ENCODE measurements around the gene SLC19A1.

Gene SLC19A1

DNA sequence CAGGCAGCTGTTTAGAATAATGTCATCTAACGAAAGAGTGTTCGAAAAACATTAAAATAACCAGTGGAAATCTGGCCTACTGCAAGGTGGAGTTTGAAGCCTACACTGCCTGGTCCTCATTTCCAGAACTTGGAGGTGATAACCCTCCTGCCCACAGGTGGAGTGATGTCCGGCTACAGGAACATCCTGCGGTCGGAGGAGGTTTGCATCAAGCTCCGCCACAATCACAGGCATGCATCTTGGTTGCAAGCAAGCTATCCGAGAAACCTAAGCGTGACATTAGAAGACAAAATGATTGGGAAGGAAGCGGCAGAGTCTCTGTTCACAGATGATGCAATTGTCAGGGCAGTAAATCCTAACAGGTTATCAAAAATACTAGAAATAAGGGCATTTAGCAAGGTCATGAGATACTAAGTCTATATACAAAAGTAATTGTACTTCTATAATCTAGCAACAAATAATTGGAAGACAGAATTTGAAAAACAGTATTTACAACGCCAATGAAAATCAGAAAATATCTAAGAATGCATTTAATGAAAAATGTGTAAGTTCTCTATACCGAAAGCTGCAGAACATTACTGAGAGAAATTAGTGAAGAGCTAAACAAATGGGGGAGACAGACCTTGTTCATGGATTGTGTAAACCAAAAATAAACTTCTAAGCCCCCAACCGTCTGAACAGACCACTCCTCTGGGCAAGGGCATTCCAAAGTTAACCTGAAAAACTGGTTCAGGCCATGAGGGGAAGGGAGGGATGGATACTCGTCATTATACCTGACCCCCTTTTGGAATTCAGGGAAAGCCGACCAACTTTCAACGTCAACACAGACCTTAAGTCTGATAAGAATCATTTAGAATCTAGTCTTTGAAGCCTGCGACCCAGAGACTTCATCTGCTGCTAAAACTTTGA, 4.7 kb upstream of the SLC19A1 start:
- Histone ChIP-seq H3K79me2 (ENCODE audit: low read length) (no peaks in the 10 kb centered on the region), H3K9me2 (replicated peaks; ENCODE audit: insufficient read depth, low read length) (no peaks in the 10 kb centered on the region), H3F3A (ENCODE audit: insufficient read depth, low read length) (no peaks in the 10 kb centered on the region; the same call in 1 of the 2 replicates), H3K4me2 (ENCODE audit: low read depth, low read length) (no peak overlapping the region), H3K27me3 (replicated peaks; ENCODE audit: insufficient read depth, low read length) (peaks cover 60% of the 10 kb centered on the region), H2AFZ (ENCODE audit: low read length) (no peak overlapping the region), H3K27ac (ENCODE audit: low read length) (no peak overlapping the region), H3K9me3 (replicated peaks; ENCODE audit: insufficient read depth, low read length) (no peaks in the 10 kb centered on the region), H3K9ac (ENCODE audit: low read length) (no peak overlapping the region), H4K20me1 (ENCODE audit: insufficient read depth, low read length) (no peaks in the 10 kb centered on the region), H3K4me1 (ENCODE audit: low read length) (no peaks in the 10 kb centered on the region), H3K36me3 (replicated peaks; ENCODE audit: insufficient read depth, low read length) (no peaks in the 10 kb centered on the region), H3K4me3 (ENCODE audit: low read length) (no peak overlapping the region)
- TF ChIP-seq EZH2 (optimal IDR thresholded peaks at IDR 0.05; ENCODE audit: low read depth, low read length), result no peak
- no peak for TF ChIP-seq EZH2phosphoT487 (IDR thresholded peaks at IDR 0.05; ENCODE audit: low read length)
- TF ChIP-seq, protein P1, sequence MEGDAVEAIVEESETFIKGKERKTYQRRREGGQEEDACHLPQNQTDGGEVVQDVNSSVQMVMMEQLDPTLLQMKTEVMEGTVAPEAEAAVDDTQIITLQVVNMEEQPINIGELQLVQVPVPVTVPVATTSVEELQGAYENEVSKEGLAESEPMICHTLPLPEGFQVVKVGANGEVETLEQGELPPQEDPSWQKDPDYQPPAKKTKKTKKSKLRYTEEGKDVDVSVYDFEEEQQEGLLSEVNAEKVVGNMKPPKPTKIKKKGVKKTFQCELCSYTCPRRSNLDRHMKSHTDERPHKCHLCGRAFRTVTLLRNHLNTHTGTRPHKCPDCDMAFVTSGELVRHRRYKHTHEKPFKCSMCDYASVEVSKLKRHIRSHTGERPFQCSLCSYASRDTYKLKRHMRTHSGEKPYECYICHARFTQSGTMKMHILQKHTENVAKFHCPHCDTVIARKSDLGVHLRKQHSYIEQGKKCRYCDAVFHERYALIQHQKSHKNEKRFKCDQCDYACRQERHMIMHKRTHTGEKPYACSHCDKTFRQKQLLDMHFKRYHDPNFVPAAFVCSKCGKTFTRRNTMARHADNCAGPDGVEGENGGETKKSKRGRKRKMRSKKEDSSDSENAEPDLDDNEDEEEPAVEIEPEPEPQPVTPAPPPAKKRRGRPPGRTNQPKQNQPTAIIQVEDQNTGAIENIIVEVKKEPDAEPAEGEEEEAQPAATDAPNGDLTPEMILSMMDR (IDR thresholded peaks at IDR 0.05; ENCODE audit: low read length), result no peak
- no peak for DNase-seq

DNA sequence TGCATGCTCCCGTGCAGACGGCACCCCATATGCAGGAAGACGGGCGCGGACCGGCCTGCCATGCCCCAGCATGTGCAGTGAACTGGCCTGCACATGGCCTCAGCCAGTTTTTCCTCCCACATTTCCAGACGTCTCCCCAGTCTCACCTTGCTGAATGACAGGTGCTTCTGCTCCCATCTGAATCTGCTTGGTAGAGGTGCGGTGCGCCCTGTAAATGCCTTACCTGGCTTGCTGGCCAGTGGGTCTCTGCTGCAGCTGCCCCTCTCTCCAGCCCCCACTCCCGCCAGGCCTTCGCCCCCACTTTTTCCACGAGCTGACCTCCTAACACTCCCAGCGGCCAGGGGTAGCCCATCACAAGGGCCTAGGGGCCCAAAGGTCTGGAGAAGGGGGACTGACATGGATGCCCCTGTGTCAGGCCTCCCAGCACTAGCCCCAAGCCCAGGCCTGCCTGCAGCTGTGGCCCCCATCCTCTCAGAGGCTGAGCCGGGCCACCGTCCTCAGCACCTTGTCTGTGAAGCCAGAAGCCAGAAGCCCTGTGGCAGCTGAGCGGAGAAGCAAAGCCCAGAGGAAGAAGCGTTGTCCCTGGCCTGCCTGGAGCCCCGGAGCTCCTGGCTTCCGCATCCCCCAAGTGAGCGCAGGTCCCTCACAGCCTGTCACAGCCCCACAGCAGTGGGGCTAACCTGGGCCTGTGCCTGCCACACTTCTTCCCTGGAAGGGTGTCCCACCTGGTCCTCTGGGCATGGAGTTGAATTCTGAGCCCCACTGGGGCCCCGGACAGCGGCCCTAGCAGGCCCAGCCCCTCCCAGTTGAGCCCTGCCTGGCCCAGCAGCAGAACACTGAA, 3.7 kb upstream of the SLC19A1 start:
- Histone ChIP-seq H3K27ac (ENCODE audit: low read length) (no peak overlapping the region), H3K9ac (ENCODE audit: low read length) (no peak overlapping the region), H3K4me2 (ENCODE audit: low read depth, low read length) (no peak overlapping the region), H3K27me3 (replicated peaks; ENCODE audit: insufficient read depth, low read length) (peaks cover 51% of the 10 kb centered on the region), H3K9me2 (replicated peaks; ENCODE audit: insufficient read depth, low read length) (no peaks in the 10 kb centered on the region), H3K4me1 (ENCODE audit: low read length) (peaks cover 5% of the 10 kb centered on the region; the same call in 1 of the 2 replicates), H3K36me3 (replicated peaks; ENCODE audit: insufficient read depth, low read length) (no peaks in the 10 kb centered on the region), H2AFZ (ENCODE audit: low read length) (no peak overlapping the region), H3K4me3 (ENCODE audit: low read length) (no peak overlapping the region), H3F3A (ENCODE audit: insufficient read depth, low read length) (no peaks in the 10 kb centered on the region), H4K20me1 (ENCODE audit: insufficient read depth, low read length) (no peaks in the 10 kb centered on the region), H3K79me2 (ENCODE audit: low read length) (peaks cover 9% of the 10 kb centered on the region), H3K9me3 (replicated peaks; ENCODE audit: insufficient read depth, low read length) (no peaks in the 10 kb centered on the region)
- no peak for DNase-seq
- no peak for TF ChIP-seq EZH2phosphoT487 (IDR thresholded peaks at IDR 0.05; ENCODE audit: low read length)
- TF ChIP-seq EZH2 (optimal IDR thresholded peaks at IDR 0.05; ENCODE audit: low read depth, low read length), result no peak
- TF ChIP-seq, protein P1 (IDR thresholded peaks at IDR 0.05; ENCODE audit: low read length), result no peak

DNA sequence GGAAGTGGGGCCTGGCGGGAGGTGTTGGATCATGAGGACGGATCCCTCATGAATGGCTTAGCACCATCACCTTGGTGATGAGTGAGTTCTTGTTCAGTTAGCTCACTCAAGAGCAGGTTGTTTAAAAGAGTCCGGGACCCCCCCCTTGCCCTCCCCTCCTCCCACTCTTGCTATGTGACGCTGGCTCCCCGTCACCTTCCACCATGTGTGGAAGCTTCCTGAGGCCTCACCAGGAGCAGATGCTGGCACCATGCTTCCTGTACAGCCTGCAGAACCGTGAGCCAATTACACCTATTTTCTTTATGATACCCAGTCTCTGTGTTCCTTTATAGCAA, 3.0 kb upstream of the SLC19A1 start:
- peaks cover 6% of the 10 kb centered on the region; the same call in 1 of the 2 replicates for H3K4me1 ChIP-seq (ENCODE audit: low read length)
- peaks cover 16% of the 10 kb centered on the region for H3K79me2 ChIP-seq (ENCODE audit: low read length)
- H3K4me2 ChIP-seq (ENCODE audit: low read depth, low read length), result no peak overlapping the region
- no peaks in the 10 kb centered on the region for H3K9me2 ChIP-seq (replicated peaks; ENCODE audit: insufficient read depth, low read length)
- DNase-seq, result no peak
- no peaks in the 10 kb centered on the region for H3K36me3 ChIP-seq (replicated peaks; ENCODE audit: insufficient read depth, low read length)
- H2AFZ ChIP-seq (ENCODE audit: low read length), result no peak overlapping the region
- TF ChIP-seq EZH2 (optimal IDR thresholded peaks at IDR 0.05; ENCODE audit: low read depth, low read length) (no peak), EZH2phosphoT487 (IDR thresholded peaks at IDR 0.05; ENCODE audit: low read length) (no peak)
- TF ChIP-seq, protein P1 (IDR thresholded peaks at IDR 0.05; ENCODE audit: low read length), result no peak
- no peaks in the 10 kb centered on the region for H3F3A ChIP-seq (ENCODE audit: insufficient read depth, low read length)
- H3K9me3 ChIP-seq (replicated peaks; ENCODE audit: insufficient read depth, low read length), result no peaks in the 10 kb centered on the region
- no peak overlapping the region for H3K27ac ChIP-seq (ENCODE audit: low read length)
- no peak overlapping the region for H3K4me3 ChIP-seq (ENCODE audit: low read length)
- H3K9ac ChIP-seq (ENCODE audit: low read length), result no peak overlapping the region
- peaks cover 47% of the 10 kb centered on the region for H3K27me3 ChIP-seq (replicated peaks; ENCODE audit: insufficient read depth, low read length)
- H4K20me1 ChIP-seq (ENCODE audit: insufficient read depth, low read length), result no peaks in the 10 kb centered on the region

Measured in MM.1S (cell line).